ENCODE results near the gene PRODH.
"Not testable (repeated sequence)": the region's sequence is repeated elsewhere in the genome, so short reads cannot be mapped to it uniquely, and the experiment has no call there.

The PRODH gene

DNA sequence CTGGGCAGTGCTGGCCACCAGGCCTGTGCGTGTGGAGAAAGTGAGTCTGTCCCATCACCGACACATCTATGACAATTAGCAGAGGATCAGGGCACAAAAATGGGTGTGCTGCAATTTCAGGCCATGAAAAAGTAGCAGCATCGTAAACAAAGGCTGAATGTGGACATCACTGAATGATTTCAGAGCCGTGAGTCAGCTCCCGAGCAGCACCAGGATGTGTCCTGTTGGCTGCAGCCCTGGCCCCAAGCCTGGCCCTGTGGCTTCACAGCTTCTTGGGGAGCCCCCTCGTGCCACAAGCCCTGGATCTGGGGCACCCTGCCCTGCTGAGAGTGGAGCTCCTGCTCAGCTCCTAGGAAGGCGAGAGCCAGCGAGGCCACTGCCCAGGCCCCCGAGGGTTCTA, 20.5 kb downstream of the PRODH start:
- not testable (repeated sequence) for DNase-seq (ENCODE audit: low read depth); H3K4me3 ChIP-seq (ENCODE audit: low read depth, low read length)

DNA sequence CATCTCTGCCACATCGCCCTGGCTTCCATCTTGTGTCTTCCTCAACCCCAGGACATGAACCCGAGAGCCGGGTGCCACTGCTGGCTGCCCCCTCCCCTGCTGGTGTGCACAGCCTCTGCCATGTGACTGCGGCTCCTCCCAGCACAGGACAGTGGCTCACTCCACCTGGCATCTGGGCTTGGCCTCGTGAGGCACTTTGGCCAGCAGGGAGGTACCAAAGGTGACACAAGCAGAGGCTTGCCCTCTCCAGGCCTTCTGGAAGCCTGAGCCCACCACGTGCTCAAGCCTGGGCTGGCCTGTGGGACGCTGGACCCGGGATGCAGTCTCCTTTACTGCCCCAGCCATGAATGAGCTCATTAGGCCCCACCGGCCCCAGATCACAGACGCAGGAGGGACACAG, 21.5 kb downstream of the PRODH start:
- not testable (repeated sequence) for DNase-seq (ENCODE audit: low read depth); H3K4me3 ChIP-seq (ENCODE audit: low read depth, low read length)

DNA sequence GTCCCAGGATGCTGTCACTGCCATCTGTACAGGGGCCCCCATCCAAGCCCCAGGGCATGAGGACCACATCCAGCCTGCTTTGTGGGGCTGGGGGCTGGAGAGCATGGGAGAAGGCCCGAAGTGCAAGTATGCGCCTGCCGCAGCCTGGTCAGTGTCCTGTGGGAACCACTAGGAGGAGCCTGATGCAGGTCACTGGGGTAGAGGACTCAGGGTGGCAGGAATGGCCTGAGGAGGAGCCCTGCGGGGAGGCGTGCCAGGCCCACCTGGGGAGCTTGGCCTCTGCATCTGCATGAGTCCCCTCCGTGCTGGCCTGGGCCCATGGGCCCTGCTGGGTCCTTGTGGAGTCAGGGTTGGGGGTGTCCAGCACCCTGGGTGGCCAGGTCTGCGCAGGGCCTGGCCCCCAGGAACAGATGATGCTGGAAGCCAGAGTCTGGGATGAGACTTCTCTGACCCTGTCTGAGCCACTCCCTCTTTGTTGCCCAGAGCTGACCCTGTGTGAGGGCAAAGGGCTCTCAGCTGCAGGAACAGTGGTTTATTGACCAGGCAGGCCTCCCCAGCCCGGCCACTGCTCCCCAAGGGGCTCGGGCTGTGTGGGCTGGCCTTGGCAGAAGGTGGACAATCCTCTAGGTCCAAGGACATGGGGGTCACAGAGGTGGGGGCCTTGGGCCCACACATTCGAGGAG, 23.7 kb downstream of the PRODH start:
- DNase-seq (ENCODE audit: low read depth); H3K4me3 ChIP-seq (ENCODE audit: low read depth, low read length): not testable (repeated sequence)

DNA sequence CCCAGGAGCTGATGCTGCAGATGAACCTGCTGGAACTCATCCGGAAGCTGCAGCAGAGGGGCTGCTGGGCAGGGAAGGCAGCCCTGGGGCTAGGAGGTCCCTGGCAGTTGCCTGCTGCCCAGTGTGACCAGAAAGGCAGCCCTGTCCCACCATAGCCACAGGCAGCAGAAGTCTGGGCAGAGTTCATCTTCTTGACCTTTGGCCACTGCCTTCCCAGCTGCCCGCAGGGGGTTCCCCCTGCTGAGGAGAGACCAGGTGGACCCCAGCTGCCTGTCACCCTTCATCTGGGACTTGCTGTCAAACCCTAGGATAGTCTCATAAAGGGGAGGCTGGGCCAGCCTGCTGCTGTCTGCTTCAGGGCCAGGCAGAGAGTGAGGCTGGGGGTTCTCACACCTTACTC, 24.6 kb downstream of the PRODH start:
- not testable (repeated sequence) for H3K4me3 ChIP-seq (ENCODE audit: low read depth, low read length); DNase-seq (ENCODE audit: low read depth)

DNA sequence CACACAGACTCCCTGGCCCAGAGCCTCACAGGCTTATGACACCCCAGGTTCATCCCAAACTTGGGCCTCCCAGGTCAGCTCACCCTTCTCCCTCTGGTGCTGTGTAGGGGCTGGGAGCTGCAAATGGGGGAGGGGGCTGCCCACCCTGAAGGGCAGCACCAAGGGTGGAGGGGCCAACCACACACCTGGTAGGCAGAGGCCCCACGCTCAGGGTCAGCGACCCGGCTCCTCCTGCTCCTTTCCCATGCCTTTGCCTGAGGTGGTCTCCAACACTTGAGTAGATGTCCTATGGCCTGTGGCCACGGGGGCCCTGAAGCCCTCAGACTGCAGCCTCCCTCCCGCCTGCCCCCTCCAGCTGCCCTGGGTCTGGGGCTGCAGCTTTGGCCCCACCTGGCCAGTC, 26.5 kb downstream of the PRODH start:
- no peak for DNase-seq (ENCODE audit: low read depth)
- no peak overlapping the region for H3K4me3 ChIP-seq (ENCODE audit: low read depth, low read length)

DNA sequence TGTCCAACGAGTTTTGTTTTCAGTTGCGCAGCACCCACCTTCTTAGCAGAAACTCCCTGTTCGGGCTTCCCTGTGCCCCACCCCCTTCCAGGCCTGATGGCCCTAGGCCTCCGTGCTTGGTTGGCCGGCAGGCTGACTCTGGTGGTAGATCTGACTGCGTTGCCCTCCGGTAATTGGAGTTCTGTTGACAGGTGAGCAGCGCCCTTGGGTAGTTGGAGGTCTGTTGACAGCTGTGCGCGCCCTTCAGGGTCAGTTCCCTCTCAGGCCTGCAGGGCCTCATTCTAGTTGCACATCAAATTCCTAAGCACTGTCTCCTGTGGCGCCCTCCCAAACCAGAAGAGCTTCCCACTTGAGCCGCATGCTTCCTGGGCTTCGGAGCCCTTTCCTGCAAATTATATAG, 29.2 kb downstream of the PRODH start:
- DNase-seq (ENCODE audit: low read depth): no peak
- no peak overlapping the region for H3K4me3 ChIP-seq (ENCODE audit: low read depth, low read length)

DNA sequence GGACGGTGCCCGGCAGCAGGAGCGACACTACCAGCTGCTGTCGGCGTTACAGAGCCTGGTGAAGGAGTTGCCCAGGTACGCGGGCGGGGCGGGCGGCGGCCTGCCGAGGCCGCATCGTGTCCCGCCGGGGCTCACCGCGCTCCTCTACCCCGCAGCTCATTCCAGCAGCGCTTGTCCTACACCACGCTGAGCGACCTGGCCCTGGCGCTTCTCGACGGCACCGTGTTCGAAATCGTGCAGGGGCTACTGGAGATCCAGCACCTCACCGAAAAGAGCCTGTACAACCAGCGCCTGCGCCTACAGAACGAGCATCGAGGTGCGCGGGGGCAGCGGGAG, 29.7 kb downstream of the PRODH start:
- not testable (repeated sequence) for H3K4me3 ChIP-seq (ENCODE audit: low read depth, low read length); DNase-seq (ENCODE audit: low read depth)

DNA sequence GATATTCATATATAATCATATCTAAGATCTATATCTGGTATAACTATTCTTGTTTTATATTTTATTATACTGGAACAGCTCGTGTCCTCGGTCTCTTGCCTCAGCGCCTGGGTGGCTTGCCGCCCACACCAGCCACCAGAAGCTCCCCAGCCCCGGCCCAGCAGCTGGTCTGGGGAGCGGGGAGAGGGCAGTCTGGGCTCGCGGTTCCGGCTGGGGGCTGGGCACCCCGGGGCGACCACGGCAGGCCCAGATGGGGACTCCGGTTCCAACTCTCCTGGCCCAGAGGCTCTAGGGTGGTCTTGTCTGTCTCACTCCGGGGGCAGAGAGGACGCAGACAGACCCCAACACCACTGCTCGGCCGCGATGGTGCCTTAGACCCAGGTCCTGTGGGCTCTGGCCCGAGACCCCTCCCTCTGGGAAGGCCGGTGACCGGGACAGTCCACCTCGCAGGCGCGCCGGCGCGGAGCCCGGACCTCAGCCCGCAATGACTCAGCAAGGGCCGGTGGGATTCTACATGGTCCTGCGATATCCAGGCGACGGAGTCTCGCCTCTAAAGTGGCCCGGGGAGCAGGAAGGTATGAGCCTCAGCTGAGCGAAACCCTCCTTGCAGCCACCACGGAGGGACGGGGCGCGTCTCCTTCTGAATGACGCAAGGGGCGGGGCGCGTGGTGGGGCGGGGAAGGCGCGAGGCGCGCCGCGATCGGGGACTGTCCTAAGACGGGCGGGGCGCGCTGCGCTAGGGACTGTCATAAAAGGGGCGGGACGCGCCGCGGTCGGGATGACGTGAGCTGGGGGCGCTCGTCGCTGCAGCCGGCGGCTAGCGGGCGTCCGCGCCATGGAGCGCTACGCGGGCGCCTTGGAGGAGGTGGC, 30.3 kb downstream of the PRODH start, which contains the start of gene DGCR6:
DGCR6 (plus strand) TSS at position 781 of the 870 bp plus-strand sequence; CDS start at position 836, 55 bp downstream.
- peak within 1 kb of the TSS; percentile 18 for H3K4me3 ChIP-seq (ENCODE audit: low read depth, low read length)
- no peak for DNase-seq (ENCODE audit: low read depth)

DNA sequence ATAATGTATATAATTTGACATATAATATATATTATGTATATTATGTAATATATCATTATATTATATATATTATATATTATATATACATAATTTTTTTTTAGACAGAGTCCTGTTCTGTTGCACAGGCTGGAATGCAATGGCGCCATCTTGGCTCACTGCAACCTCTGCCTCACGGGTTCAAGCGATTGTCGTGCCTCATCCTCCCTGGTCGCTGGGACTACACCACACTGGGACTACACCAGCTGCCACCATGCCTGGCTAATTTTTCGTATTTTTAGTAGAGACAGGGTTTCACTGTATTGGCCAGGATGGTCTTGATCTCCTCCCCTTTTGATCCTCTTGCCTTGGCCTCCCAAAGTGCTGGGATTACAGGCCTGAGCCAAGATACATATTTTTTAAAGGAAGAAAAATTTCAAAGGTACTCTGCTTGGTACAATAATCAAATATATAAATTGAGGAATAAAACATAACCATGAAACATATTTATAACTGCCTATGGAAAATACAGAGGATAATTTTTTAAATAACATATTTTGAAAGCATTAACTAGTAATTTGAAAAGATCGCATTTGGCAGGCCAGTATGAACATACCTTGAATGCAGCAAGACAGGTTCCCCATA, 39.9 kb downstream of the PRODH start:
- not testable (repeated sequence) for H3K4me3 ChIP-seq (ENCODE audit: low read depth, low read length); DNase-seq (ENCODE audit: low read depth)

DNA sequence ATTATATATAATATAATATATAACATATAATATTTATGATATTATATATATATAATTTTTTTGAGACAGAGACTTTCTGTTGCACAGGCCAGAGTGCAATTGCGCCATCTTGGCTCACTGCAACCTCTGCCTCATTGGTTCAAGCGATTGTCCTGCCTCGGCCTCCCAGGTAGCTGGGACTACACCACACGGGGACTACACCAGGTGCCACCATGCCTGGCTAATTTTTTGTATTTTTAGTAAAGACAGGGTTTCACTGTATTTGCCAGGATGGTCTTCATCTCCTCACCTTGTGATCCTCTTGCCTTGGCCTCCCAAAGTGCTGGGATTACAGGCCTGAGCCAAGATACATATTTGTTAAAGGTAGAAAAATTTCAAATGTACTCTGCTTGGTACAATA, 42.3 kb downstream of the PRODH start:
- not testable (repeated sequence) for DNase-seq (ENCODE audit: low read depth); H3K4me3 ChIP-seq (ENCODE audit: low read depth, low read length)

DNA sequence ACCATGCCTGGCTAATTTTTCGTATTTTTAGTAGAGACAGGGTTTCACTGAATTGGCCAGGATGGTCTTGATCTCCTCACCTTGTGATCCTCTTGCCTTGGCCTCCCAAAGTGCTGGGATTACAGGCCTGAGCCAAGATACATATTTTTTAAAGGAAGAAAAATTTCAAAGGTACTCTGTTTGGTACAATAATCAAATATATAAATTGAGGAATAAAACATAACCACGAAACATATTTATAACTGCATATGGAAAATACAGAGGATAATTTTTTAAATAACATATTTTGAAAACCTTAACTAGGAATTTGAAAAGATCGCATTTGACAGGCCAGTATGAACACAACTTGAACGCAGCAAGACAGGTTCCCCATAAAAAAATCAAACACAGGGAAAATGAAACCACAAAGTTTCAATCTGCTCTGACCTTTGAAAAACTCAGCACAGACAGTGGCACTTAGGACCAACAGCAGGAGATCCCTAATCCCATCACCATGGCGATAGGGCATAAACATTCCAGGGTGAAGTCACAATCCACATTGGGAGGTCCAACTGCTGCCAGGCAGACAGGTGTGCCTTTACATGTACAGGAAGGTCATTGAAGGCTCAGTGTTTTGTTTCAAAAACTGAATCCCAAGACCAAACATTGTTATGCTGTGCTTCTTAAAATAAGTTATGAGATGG, 45.4 kb downstream of the PRODH start:
- not testable (repeated sequence) for H3K4me3 ChIP-seq (ENCODE audit: low read depth, low read length); DNase-seq (ENCODE audit: low read depth)

DNA sequence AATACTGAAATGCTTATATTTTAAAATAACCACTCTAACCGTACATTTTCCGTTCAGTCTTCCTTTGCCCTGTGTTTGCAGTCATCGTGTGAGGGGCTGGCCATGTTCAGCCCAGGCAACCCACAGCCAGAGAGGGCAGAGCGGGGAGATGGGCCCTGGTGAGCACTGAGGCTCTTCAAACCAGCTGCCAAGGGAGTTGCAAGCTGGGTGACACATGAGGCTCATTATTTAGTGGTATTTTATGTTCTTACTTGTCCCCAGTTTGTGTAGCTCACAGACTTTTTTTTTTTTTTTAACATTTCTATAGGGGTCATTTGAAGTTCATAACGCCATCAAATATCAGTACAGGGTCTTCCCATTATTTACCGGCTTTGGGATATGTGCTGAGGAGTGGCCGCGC, 48.0 kb downstream of the PRODH start:
- no peak overlapping the region for H3K4me3 ChIP-seq (ENCODE audit: low read depth, low read length)
- no peak for DNase-seq (ENCODE audit: low read depth)

DNA sequence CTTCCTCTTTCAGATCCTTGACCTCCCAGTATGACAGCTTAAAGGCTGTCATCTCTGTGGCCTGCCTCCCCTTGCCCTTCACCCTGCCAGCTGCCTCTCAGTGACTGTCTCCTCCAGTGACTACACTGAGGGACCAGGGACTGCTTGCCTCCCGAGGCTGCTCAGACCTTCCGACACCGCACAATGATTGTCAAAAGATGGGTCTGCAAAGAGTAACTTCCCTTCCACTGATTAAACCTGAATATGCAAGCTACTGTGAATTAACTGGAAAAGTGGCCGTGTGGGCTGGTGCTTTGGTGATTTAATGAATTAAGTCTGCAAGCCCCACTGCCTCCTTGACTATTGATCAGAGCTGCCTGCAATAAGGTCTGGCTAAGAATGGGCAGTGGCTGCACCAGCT, 51.6 kb downstream of the PRODH start:
- not testable (repeated sequence) for H3K4me3 ChIP-seq (ENCODE audit: low read depth, low read length); DNase-seq (ENCODE audit: low read depth)

DNA sequence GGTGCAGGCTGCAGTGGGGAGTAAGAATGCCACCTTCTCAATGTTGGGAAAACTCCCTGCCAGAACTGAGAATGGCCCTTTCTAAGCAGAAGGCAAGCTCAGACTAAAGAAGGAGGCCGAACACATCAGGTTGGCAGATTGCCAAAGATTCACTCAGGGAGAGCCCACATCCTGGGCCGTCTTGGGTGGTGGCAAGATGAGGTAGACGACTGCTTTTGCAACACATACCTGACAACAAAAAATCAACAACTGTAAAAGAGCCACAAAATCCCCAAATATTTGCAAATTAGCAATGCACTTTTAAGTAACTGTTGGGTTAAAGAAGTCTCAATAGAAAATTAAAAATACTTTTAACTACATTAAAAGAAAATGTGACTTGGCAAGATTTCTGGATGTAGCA, 54.8 kb downstream of the PRODH start:
- not testable (repeated sequence) for DNase-seq (ENCODE audit: low read depth)

More for the DNA sequence above, 54.8 kb downstream of the PRODH start:
- H3K4me3 ChIP-seq (ENCODE audit: low read depth, low read length): not testable (repeated sequence)
